Stimulated activated CD8-positive, alpha-beta memory T cell treated with anti-CD3 and anti-CD28 coated beads, Interleukin-15, amount 100 ng/mL, for 1 hour (primary cell): Measurements from ENCODE around the gene XAF1.
A peak's percentile ranks its signal among the peaks of the same experiment; 100 is the strongest.
"Not testable (repeated sequence)": the region's sequence is repeated elsewhere in the genome, so short reads cannot be mapped to it uniquely, and the experiment has no call there.

Experiments
- DNase-seq: peaks from one replicate; pipeline ENCODE4 v3.0.0-alpha.2; 2020; ENCODE audit warnings: low read depth

Gene XAF1, protein sequence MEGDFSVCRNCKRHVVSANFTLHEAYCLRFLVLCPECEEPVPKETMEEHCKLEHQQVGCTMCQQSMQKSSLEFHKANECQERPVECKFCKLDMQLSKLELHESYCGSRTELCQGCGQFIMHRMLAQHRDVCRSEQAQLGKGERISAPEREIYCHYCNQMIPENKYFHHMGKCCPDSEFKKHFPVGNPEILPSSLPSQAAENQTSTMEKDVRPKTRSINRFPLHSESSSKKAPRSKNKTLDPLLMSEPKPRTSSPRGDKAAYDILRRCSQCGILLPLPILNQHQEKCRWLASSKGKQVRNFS

DNA sequence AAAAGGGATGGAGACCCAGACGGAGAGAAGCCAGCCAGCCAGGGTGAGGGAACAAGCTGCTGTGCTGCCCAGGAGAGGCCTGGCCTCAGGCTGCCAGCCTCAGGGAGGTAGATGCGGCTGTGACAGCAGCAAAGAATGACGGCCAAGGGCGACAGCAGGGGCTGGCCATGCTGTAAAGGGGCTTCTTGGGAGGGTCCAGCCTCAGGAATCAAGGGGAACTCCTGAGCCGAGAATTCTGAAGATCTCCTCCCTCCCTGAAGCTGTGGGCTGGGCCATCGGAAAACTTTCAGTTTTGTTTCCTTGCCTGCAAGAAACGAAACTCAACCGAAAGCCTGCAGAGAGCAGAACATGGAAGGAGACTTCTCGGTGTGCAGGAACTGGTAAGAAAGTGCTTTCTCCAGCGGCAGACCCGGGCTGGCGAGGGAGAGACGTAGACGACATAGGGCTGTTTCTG, at the start of gene XAF1:
Gene XAF1 (plus strand): TSS at position 316 of the 454 bp plus-strand sequence. CDS start 33 bp downstream, at position 349.
- peak; percentile 49 for DNase-seq

DNA sequence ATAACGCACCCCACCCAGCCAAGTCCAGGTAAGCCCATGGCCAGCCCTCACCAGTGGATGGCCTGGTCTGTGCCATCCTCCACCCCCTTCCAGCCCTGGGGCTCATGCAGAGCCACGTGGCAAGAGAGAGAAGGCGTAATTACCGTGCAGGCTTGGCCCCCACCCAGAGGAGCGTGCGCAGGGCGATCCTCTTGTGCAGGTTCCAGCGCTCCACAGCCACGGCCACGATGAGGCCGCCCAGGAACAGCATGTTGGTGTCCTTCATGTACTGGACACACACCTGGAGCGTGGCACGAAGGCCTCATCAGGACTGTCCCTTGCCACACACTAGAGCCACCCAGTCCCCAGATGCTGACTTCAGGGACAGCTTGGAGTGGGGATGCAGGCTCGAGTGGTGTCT, 49.3 kb upstream of the XAF1 start:
- DNase-seq = no peak

DNA sequence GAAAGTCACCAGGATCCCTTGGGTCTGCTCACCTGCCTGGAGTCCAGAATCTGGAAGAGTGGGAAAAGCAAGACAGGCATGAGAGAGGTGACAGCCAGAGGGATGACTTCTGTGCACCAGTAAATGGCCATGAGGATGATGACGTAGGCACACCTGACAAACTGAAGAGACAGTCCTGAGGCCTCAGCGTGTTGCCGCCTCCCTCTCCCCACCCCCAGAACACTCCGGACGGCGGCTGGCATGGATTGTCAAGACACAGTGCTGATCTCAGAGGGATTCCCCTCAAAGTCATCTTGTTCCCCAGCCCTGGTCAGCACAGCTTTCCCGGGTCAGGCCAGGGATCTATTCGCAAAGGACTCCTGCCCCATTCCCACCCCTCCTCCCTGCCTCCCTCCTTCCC, 48.9 kb upstream of the XAF1 start:
- DNase-seq = no peak

DNA sequence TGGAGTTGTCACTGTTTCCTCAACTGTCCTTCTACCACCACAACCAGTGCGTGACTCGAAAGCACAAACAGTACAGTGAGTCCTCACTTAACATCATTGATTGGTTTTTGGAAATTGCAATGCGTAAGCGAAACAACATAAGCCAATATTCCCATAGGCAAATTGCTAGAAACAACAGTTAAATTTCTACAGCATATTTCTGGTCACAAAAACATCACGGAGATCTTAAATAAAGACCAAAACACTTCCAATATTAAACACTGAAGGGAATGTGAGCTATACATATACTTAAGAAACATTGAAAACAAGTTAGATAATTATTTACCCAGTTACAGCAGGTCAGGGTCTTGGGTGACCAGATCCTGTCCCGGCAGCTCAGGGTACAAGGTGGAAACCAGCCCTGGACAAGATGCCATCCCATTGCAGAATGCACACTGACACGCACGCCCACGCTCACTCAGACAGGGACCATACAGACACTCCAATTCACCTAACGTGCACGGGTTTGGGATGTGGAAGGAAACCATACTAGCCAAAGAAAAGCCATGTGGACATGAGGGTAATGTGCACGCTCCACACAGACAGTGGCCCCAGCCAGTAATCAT, 47.4 kb upstream of the XAF1 start:
- no peak for DNase-seq

DNA sequence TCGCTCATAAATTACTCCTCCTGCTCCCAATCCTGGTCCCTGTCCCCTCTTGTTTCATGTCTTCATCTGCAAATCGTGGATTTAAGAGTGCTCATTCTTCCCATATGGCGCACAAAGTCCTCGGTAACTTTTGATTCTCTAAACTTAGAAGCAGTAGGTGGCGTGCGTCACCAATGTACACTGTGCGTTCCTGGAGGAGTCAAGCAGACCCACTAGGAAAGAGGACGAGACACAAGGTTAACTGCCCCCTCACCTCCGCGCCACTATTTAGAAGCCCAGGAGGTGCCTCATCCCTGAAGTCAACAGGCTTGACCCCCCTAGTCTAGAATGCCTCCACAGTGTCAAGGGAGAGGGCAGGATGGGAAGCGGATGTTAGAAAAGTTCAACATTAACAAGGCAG, 45.5 kb upstream of the XAF1 start:
- DNase-seq = no peak

DNA sequence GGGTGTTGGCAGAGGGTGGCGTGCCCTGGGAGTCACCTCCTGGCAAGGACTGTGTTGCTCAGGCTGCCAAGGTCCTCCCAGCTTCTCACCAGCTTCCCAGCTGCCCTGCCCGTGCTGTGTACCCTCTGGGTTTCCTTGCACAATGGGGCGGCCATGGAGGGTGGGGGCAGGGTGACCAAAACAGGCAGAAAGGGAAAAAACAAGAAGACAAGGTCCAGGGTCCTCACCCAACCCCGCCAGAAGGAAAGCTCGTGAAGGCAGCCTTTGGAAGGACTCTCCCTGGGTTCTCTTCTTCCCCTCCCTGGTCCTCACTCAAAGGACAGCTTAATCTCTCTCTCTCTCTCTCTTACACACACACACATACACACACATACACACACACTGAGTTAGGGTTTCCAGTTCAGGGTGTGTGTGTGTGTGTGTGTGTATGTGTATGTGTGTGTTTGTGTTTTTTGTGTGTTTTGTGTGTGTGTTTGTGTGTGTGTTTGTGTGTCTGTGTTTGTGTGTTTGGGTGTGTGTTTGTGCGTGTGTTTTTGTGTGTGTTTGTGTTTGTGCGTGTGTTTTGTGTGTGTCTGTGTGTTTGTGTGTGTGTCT, 44.7 kb upstream of the XAF1 start:
- no peak for DNase-seq

DNA sequence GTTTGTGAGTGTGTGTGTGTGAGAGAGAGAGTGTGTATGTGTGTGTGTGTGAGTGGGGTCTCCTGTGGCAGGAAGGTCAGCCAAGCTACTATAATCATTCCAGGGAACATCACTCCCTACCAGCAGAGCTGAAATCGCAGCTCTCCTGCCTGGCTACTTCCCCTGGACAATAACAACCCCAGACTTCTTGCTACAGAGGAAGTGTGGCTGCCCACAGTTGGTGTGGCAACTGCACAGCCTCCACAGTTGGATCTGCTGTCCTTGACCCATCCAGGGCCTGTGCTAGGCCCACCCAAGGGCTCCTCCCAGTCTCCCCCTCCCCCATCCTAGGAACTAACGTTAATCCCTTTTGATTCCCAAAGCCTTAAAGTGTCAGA, 44.2 kb upstream of the XAF1 start:
- no peak for DNase-seq

DNA sequence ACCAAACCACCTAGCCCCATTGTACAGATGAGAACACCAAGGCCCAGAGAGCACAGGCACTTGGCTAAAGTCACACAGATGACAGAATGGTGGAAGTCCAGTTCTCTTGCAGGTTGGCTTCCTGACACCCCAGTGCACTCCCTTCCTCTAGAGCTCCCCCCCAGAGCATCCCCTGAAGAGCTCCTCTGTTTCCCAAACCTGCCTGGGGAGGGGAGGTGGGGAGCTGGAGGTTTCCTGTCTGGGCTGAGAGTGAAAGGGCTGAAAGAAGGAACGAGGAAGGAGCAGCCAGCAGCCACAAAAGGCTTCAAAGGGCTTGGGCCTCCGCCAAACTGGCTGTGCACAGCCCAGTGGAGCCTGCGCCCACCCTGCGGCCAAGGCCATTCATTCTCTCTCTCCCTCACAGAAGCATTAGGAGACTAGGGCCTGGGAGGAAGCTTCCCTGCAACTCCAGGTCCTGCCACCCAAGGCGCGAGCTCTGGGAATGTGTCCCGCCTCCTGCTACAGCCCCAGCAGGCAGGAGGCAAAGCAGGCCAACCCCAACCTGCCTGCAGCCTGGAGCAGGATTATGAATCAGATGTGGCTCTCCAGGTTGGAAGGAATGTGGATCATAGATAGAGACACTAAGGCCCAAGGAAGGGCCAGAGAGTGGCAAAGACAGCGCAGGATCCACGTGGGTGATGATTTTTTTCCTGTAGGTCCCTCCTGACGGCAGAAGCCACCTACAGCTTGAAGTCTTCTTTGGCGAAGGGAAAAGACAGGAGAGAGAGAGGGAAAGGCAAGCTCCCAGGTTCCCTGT, 43.6 kb upstream of the XAF1 start:
- DNase-seq = no peak

DNA sequence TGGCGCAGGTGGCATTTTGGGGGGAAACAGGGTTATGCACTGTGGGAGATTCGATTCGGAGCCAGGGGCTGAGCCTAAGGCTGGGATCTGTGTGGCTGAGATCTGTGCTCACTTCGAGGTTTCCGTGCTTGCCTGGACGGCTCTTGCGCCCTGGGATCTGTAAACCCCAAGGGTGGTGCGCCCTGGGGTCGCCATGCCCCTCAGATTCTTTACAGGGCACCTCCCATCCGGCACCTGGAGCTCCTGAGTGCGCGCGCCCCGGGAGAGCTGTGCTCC, 43.1 kb upstream of the XAF1 start:
- no peak for DNase-seq

DNA sequence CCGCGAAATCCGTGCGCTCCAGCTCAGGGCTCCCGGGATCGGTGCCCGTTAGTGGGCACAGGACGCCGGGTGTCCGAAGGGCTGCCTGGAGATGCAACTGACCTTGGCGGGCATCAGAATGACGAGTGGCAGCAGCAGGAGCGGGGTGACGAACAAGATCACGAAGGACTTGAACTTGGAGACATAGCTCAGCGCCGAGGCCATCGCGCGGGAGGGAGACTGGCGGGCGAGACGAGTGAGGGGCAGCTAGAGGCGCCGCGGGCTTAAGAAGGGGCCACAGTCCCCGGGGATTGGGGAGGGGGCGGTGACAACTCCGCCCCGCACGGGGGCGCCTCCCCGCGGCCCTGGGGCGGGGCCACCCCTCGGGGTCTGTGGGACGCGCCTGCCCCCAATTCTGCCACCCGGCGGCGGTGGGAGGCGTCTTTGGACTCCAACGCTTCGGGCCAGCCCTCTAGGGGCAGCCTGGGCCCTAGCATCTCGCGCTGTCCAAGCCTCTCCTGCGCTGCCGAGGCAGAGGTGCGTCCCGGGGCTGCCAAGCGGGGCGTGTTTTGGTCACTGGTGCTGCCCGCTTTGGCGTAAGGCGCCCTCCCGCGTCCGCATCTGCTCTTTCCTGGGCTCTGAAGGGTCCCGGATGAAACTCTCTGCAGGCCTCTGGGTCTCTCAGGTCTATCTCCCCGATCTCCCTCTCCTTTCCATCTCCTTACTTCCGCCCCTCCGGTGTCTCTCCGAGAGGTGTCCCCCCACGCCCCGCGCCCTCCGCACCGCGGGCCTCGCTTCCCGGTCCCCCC, 42.5 kb upstream of the XAF1 start, which contains the start of gene SLC13A5:
Gene SLC13A5 (minus strand): TSS at position 240 of the 788 bp plus-strand sequence. CDS start 36 bp downstream, at position 204.
- no peak for DNase-seq

DNA sequence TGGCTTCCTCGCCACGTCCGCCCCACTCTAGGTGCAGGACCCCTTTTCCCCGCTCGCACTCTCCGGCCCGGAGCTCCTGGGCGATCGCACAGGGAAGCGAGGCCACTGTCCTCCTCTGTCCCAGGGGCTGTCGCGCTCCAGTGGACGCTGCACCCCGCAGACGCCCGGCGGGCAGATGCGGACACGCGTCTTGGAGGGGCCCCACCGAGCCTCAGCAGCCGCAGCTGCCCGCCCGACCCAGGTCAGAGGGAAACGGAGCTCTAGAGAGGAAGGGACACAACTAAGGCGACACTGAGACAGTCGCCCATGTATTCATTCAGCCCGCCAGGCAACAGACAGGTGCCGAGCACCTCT, 42.0 kb upstream of the XAF1 start:
- no peak for DNase-seq

DNA sequence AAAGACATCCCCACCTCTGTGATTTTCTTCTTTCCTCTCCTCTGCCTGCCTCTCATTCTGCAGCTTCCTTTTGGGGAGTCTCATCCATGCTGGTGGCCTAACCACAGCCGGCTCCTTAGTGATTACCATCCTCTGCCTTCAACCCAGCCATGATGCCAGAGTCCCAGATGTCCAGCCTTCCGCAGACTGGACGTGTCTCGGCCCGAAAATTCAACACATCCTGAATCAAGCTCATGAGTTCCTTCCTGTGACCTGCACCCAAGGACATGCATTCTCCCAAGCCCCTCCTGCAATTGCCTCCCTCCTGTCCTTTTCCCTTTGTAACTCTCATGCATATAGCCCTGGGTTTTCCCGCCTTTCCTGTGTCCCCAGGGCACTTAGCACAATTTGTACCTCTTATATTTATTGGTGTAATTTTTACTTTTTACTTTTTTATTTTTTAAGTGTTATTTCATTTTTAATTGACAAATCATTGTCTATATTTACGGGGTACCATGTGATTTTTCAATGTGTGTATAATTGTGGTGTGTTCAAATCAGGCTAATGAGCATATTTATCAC, 41.5 kb upstream of the XAF1 start:
- no peak for DNase-seq

DNA sequence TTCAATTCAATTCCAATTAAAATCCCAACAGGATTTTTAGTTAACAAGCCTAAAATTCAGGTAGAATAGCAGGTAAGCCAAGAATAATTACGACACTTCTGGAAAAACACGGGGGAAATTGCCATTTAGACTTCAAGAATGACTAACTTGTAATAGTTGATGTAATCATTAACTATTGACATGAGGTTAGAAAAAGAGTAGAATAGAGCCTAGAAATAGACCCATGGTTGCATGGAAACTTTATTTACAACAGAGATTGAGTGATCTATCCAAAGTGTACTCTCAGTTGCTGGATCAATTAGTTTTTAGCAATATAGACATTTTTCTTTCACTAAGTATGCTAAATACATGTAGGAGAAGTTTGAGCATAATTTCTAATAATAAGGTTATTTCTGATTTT, 39.1 kb upstream of the XAF1 start:
- DNase-seq = no peak

DNA sequence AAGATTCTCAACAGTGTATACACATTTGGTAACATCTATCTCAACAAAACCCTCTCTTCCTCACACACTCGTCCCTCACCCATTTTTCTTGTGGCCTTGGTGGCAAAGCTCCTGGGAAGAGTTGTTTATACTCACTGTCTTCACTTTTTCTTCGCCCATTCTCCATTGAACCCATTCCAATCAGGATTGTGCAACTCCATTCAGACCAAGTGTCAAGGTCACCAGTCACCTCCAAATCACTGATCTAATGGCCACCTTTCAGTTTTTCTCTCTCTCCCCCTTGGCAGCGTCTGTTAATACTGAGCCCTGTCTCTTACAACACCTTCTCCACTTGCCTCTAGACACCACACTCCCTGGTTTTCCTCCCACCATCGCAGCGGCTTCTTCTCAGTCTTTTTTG, 34.1 kb upstream of the XAF1 start:
- no peak for DNase-seq

DNA sequence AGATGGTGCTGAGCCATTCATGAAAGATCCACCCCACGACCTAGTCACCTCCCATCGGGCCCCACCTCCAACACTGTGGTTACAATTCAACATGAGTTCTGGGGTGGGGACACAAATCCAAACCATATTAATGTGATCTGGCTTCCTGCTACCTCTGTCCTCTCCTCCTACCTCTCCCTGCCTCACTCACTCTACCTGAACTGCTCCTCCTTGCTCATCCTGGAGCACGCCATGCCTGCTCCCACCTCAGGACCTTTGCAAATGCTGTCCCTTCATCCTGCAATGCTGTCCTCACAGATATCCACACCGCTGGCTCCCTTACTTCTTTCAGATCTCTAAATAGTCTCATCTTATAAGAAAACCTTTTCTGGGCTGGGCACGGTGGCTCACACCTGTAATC, 31.8 kb upstream of the XAF1 start:
- no peak for DNase-seq

DNA sequence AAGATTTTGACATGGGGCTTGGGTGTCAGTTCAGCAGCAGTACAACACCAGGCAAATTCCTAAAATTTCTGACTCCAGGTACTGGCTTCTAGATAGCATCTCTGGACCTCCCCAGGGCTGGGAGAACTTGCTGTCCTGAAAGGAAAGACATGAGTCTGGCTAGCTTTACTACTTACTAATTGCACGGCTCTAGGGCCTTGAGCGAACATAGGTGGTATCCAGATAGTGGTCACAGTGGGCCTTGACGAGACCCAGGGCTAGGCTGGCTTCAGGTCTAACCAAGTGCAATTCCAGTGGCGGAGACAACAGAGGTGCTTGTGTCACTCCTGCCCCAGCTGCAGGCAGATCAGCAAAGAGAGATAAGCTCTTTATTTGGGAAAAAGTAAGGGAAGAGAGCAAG, 26.3 kb upstream of the XAF1 start:
- no peak for DNase-seq

DNA sequence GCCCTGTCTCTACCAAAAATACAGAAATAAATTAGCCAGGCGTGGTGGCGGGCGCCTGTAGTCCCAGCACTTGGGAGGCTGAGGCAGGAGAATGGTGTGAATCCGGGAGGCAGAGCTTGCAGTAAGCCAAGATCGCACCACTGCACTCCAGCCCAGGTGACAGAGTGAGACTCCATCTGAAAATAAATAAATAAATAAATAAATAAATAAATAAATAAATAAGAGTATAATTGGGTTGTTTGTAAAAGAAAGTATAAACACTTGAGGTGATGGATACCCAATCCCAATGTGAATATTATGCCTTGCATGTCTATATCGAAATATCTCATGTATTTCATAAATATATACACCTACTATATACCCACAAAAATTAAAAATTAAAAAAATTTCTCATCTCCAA, 9.2 kb upstream of the XAF1 start:
- not testable (repeated sequence) for DNase-seq

DNA sequence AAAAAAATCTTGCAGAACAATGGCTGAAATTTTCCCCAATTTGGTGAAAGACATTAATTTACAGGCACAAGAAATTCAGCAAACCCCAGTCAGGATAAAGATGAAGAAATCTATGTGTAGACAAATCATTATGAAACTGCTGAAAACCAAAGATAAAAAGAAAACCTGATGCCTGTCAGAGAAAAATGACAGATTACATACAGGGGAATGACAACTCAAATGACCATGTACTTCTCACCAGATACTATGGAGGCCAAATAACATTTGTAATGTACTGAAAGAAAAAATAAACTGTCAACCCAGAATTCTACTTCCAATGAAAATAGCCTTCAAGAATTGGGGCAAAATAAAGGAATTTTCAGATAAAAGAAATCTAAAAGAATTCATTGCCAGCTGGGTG, 7.2 kb upstream of the XAF1 start:
- DNase-seq = no peak

DNA sequence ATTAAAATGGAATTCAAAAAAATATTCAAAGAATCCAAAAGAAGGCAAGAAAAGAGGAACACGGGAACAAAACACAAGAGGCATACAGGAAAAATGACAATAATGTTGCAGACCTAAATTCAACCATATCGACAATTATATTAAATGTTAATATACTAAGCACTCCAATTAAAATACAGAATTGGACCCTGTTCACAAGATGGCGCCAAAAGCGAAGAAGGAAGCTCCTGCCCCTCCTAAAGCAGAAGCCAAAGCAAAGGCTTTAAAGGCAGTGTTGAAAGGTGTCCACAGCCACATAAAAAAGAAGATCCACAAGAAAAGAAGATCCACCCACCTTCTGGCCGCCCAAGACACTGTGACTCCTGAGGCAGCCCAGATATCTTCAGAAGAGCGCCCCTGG, 6.3 kb upstream of the XAF1 start:
- DNase-seq = no peak

DNA sequence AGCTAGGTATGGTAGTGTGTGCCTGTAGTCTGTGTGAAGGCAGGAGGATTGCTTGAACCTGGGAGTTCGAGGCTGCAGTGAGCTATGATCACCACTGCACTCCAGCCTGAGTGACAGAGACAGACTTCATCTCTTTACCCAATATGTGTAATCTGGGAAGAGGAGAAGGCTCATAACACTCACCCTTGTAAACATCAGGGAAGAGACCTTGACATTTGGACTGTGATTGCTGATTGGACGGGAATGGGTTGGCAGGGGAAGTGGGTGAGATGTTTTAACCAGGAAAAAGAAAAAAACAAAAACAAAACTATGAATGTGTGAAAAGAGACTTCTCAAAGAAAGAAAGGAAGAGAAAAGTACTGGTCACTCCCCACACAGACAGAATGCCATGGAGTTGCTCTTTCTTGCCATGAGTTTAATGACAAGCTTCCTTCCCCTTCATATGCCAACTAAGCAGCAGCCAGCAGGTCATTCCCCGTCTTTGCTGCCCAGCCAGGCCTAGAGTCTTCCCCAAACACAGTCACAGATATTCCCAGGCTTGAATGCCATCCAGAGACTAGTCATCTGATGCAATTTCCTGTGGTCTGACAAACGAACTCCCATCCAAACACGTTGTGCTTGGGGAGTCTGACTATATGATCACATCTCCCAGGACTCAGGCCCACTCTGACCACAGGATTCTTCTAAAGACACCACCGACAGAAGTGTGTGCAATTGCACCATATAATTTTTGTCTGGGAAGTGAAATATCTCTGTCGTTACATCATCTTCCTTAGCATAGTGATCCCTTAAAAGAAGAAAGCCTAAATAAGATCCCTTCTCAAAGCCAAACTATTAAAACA, 3.6 kb upstream of the XAF1 start:
- no peak for DNase-seq

DNA sequence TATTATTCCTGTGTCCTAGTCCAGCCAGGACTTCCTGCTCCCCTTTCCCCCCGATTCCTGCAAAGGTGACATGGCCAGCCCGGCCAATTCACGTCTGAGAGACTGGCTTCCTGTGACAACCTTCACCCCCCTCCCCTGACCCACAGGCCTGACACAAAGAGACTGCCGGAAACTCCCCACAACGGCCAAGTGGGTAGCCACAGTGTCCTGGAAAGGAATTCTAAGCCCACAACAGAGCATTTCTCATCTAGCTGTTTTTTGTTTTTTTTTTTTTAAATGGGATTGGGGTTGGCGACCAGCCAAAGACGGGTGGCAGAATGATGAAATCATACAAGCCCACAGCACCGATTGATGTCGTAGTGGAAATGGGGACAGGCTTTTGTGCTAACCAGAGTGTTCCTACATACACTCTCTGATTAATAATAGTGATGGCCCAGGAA, 2.8 kb upstream of the XAF1 start:
- peak; percentile 35 for DNase-seq
